D341Med (cell line): ENCODE results near the gene COMMD8.

Experiments
- DNase-seq: peaks from one replicate; pipeline ENCODE4 v3.0.0; 2012; ENCODE audit warnings: low spot score

Gene COMMD8

DNA sequence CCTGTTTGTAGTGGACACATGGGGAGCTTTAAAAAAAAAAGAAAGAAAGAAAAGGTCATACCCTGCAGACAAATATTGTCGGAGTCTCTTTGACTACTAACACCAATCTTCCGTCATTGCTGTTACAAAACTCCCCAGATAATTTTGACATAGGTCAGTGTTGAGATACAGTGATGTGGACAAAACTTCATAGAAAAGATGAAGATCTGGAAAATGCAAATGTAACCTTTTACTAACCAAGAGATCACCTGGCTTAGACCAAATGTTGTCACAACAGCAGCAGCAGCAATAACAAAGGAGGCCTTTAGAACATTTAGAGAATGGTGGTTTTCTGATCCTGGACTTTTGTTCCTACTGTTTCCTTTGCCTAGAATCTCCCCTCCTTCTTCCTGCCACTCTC, 8.1 kb upstream of the COMMD8 start:
- no peak for DNase-seq

GRCh38 chr4:47471064-47471463, 7.6 kb upstream of the COMMD8 start:
- DNase-seq, result no peak

DNA sequence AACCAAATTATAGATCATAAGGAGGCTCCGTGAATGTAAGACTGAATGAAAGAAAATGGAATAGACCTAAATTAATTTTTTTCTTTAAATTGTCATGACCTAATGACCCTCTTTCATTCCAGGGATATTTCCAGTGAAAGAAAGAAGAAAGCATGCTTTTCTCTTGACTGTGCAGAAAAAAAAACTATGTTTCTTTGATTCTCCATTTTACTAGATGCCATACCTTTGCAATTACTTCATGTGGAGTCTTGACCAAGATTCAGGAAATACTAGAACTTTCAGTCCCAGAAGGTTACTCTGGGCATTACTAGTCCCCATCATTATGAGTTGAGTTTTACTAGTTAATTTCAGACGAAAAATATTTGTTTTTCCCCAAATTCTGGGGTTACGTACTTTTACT, 6.4 kb upstream of the COMMD8 start:
- no peak for DNase-seq

DNA sequence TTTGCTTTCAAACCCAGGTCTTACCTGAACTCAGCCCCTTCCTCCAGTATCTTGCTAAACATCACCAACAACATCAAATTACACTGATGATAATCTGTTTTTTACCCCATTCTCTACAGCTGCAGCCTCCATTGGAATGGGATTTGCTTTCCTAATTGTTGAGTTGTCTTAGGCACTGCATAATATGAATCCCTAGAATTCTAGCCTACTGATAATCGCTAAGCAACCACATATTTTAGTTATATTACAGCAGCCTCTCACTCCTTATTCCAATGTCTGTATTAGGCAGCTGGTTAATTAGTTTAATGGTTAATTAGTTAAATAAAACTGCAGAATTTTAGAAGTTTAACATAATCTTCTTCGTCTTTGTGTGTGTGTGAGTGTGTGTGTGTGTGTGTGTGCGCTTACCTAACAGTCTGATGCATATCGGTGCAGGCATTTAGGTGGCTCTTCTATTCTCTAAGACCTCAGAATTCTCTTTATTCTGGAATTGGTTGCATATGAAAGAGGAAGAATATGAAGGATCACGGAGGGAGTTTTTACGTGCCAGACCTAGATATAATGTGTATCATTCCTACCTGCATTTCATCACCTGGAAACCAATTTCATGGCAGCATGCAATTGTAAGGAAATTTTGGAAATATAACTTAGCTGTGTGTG, 5.3 kb upstream of the COMMD8 start:
- no peak for DNase-seq

- no peak for DNase-seq
Observed at GRCh38 chr4:47466056-47466785, 2.7 kb upstream of the COMMD8 start.

GRCh38 chr4:47465004-47465403, 1.5 kb upstream of the COMMD8 start:
- DNase-seq, result no peak

DNA sequence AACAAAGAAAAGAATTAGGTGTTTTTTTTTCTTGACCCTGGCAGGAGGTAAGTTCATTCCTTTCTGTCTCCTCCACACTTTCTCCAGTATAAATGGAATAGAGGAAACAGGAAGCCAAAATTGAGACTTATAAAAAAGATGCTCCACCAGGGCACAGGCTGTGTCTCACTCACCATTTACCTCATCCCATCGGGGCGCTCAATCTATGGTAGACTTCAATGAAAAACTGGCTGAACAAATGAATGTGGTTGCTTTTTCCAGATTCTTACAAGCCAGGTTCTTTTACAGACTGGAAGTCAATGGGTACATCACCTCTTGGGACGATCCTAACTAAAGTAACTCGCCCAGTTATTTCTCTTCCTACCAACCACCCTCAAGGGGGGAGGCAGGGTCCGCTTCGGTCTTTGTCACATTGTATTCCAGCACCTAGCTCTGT, 685 bp downstream of the COMMD8 start:
- DNase-seq, result no peak

GRCh38 chr4:47451657-47452056, 11.8 kb downstream of the COMMD8 start:
- DNase-seq, result no peak

GRCh38 chr4:47444031-47444430, 19.5 kb downstream of the COMMD8 start:
- DNase-seq, result no peak

DNA sequence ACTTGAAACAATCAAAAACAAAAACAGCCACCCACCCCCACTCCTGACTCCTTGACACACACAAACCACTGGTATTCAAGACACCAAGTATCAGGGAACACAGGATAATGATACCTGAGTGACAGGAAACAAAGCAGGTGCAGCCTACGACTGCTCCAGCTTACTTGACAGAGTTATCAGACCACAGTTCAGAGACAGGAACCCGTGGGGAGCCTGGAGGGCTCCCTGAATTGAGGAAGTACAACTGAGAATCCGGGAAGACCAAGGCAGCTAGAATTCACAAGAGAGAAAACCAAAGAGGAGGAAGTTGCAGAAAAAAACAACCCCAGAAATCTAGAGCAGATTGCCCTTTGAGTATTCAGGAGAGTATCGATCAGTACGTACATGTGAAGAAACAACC, 20.5 kb downstream of the COMMD8 start:
- DNase-seq, result no peak

DNA sequence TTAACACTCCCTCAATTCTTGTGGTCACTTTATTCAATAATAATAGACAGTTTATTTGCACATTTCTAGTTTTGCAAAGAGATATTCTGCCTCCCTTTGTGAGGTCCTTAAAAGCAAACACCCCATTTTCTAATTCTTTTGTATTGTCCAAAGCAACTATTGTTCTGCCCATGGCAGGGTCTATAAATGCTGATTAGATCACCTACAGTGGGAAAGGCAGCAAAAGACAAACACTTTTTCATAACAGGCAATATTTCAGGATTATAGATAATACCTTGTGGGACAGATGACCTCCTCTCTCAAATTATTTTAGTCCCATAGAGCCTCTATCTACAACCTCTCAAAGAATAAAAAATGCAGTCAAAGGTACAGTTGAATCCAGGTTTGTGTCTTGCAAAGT, 28.6 kb downstream of the COMMD8 start:
- no peak for DNase-seq

GRCh38 chr4:47432749-47433148, 30.8 kb downstream of the COMMD8 start:
- DNase-seq, result no peak

- DNase-seq, result no peak
Observed at GRCh38 chr4:47427935-47428334, 35.6 kb downstream of the COMMD8 start.

- peak; percentile 25 for DNase-seq
Observed at GRCh38 chr4:47425628-47426027, 37.9 kb downstream of the COMMD8 start.

- no peak for DNase-seq
Observed at GRCh38 chr4:47419296-47419695, 44.2 kb downstream of the COMMD8 start.

GRCh38 chr4:47418147-47418546, 45.4 kb downstream of the COMMD8 start:
- no peak for DNase-seq

DNA sequence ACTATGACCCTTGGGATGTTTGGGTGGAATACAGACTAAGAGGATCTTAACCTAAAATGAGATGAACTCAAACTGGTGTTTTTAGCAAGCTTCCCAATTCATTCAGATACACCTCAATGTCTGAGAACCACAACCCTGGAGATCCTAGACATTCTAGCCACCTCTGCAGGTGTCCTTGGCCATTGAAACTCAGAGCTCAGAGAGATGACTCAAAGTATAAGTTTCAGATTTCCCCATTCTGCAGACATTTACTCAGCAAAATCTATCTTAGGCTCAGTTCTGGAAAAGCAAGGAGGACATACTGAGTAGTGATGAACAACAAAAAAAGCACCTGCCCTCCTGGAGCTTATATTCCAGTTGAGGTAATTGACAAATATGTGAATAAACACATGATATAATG, 47.8 kb downstream of the COMMD8 start:
- no peak for DNase-seq

GRCh38 chr4:47413521-47413920, 50.0 kb downstream of the COMMD8 start:
- DNase-seq, result no peak

DNA sequence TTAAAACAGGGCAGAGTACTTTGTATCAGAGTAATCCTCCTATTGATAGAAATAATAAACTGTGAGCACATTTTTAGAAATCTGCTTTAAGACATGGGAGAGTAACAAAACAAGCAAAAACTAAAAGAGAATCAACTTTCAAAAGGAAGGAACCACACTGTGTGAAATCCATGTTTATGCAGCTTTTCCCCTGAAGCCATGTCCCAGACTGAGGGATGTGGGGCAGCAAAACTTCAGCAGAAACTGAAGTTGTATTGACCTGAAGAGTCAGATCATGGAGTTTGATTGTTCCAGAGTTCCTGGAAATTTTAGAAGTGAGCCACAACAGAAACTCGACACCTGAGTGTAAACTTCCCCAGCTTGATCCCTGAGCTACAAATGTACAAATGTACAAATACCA, 53.2 kb downstream of the COMMD8 start:
- DNase-seq, result no peak

GRCh38 chr4:47406408-47406807, 57.1 kb downstream of the COMMD8 start:
- DNase-seq, result no peak
